ENCODE data around the gene FBLN1. TPM values are rescaled to one million over a fixed set of nuclear protein-coding genes. Genes with fewer than 3 reads are reported as not detected.

The FBLN1 gene
- polyA plus RNA-seq, 1 experiment: 1,033 TPM

- ChIA-PET POLR2A (no interaction called here), CTCF (interaction anchor here (1.4 kb wide), 1 partner anchor 9 kb away, joined by 6 read pairs; no protein-coding TSS in a partner anchor)
- no peak for TF ChIP-seq CTCF (IDR thresholded peaks at IDR 0.05; ENCODE audit: insufficient read depth, low read depth, low read length)
- Histone ChIP-seq H3K36me3 (ENCODE audit: control insufficient read depth, insufficient read depth, low read length) (peaks cover 38% of the 10 kb centered on the region), H3K27me3 (ENCODE audit: control insufficient read depth, insufficient read depth, low read length) (no peaks in the 10 kb centered on the region), H3K4me3 (ENCODE audit: low read depth, low read length) (no peak overlapping the region)
- no peak for DNase-seq (ENCODE audit: low read depth)
Observed at GRCh38 chr22:45562537-45563361, 60.1 kb downstream of the FBLN1 start.

GRCh38 chr22:45563362-45564040, 60.8 kb downstream of the FBLN1 start:
- peaks cover 30% of the 10 kb centered on the region for H3K36me3 ChIP-seq (ENCODE audit: control insufficient read depth, insufficient read depth, low read length)
- CTCF ChIA-PET: interaction anchor here (1.4 kb wide), 1 partner anchor 10 kb away, joined by 6 read pairs; no protein-coding TSS in a partner anchor
- H3K4me3 ChIP-seq (ENCODE audit: low read depth, low read length): no peak overlapping the region
- POLR2A ChIA-PET: interaction anchor here (0.5 kb wide), 1 partner anchor 114 kb away, joined by 11 read pairs; no protein-coding TSS in a partner anchor
- no peaks in the 10 kb centered on the region for H3K27me3 ChIP-seq (ENCODE audit: control insufficient read depth, insufficient read depth, low read length)
- DNase-seq (ENCODE audit: low read depth): no peak
- no peak for TF ChIP-seq CTCF (IDR thresholded peaks at IDR 0.05; ENCODE audit: insufficient read depth, low read depth, low read length)

- DNase-seq (ENCODE audit: low read depth): no peak
- Histone ChIP-seq H3K36me3 (ENCODE audit: control insufficient read depth, insufficient read depth, low read length) (peaks cover 29% of the 10 kb centered on the region), H3K27me3 (ENCODE audit: control insufficient read depth, insufficient read depth, low read length) (no peaks in the 10 kb centered on the region), H3K4me3 (ENCODE audit: low read depth, low read length) (no peak overlapping the region)
- ChIA-PET POLR2A (interaction anchor here (0.5 kb wide), 1 partner anchor 115 kb away, joined by 11 read pairs; no protein-coding TSS in a partner anchor), CTCF (interaction anchor here (1.4 to 4.5 kb wide), 3 partner anchors 11 to 13 kb away, joined by 6 to 25 read pairs (median 15); no protein-coding TSS in a partner anchor)
- TF ChIP-seq CTCF (IDR thresholded peaks at IDR 0.05; ENCODE audit: insufficient read depth, low read depth, low read length): no peak
Observed at GRCh38 chr22:45564349-45565030, 61.8 kb downstream of the FBLN1 start.

GRCh38 chr22:45565171-45565570, 62.5 kb downstream of the FBLN1 start:
- ChIA-PET POLR2A (no interaction called here), CTCF (interaction anchor here (0.8 to 4.5 kb wide), 3 partner anchors 11 to 108 kb away, joined by 3 to 25 read pairs (median 15); no protein-coding TSS in a partner anchor)
- TF ChIP-seq CTCF (IDR thresholded peaks at IDR 0.05; ENCODE audit: insufficient read depth, low read depth, low read length): no peak
- peaks cover 29% of the 10 kb centered on the region for H3K36me3 ChIP-seq (ENCODE audit: control insufficient read depth, insufficient read depth, low read length)
- H3K4me3 ChIP-seq (ENCODE audit: low read depth, low read length): no peak overlapping the region
- no peak for DNase-seq (ENCODE audit: low read depth)
- H3K27me3 ChIP-seq (ENCODE audit: control insufficient read depth, insufficient read depth, low read length): no peaks in the 10 kb centered on the region

Measured in BJ (cell line).